CD4-positive, CD25-positive, alpha-beta regulatory T cell (primary cell): ENCODE measurements around the gene UTY. TPM values are rescaled to one million over a fixed set of nuclear protein-coding genes. Genes with fewer than 3 reads are reported as not detected.

Experiments used
- ATAC-seq, 2 donors: fragments of 150-1000 bp; cut with Tn5 transposase; one replicate each; pipeline ENCODE4 v1.10.0; 2021; ENCODE audit warnings: low read depth in 2 of 2, moderate number of reproducible peaks in 2 of 2, moderate library complexity in 1 of 2
- DNase-seq, 3 donors: peaks; one replicate each; pipeline versions ENCODE4 v3.0.0 to v3.0.0-alpha.2; 2012 to 2022; ENCODE audit warnings: mixed read lengths in 1 of 3
- H3K27ac ChIP-seq: one replicate; pipeline ENCODE4 v1.7.0; 2013; ENCODE audit warnings: mild to moderate bottlenecking, low read length; ENCODE audit not compliant: insufficient read depth, poor library complexity, severe bottlenecking
- H3K27me3 ChIP-seq: one replicate; pipeline ENCODE4 v1.7.0; 2013; ENCODE audit warnings: low read length; ENCODE audit not compliant: control insufficient read depth, insufficient read depth
- H3K36me3 ChIP-seq: one replicate; pipeline ENCODE4 v1.7.0; 2013; ENCODE audit warnings: mild to moderate bottlenecking, low read length, moderate library complexity; ENCODE audit not compliant: control insufficient read depth, insufficient read depth
- H3K4me1 ChIP-seq: 2 replicates; pipeline ENCODE4 v1.7.0; 2013; ENCODE audit warnings: mild to moderate bottlenecking, low read length; ENCODE audit not compliant: insufficient read depth, control insufficient read depth, poor library complexity, severe bottlenecking
- H3K4me3 ChIP-seq: one replicate; pipeline ENCODE4 v1.7.0; 2013; ENCODE audit warnings: low read depth, mild to moderate bottlenecking, low read length, moderate library complexity
- H3K9me3 ChIP-seq, 2 experiments: 1 replicate in 1 of 2; 2 replicates in 1 of 2; pipeline ENCODE4 v1.7.0; 2013; ENCODE audit warnings: low read length in 2 of 2, mild to moderate bottlenecking in 1 of 2, moderate library complexity in 1 of 2; ENCODE audit not compliant: control insufficient read depth in 2 of 2
- H3K27ac Mint-ChIP-seq, 3 donors: one replicate each; pipeline ENCODE4 v1.8.0; 2020 to 2022; ENCODE audit warnings: mild to moderate bottlenecking in 3 of 3, mixed read lengths in 3 of 3, moderate library complexity in 2 of 3
- H3K27me3 Mint-ChIP-seq: one replicate; pipeline ENCODE4 v1.8.0; 2022; ENCODE audit warnings: mild to moderate bottlenecking, mixed read lengths
- H3K36me3 Mint-ChIP-seq: one replicate; pipeline ENCODE4 v1.8.0; 2020; ENCODE audit warnings: mixed read lengths
- H3K4me1 Mint-ChIP-seq, 4 donors: one replicate each; pipeline ENCODE4 v1.8.0; 2020 to 2022; ENCODE audit warnings: mixed read lengths in 4 of 4, mild to moderate bottlenecking in 1 of 4
- H3K4me3 Mint-ChIP-seq, 4 donors: one replicate each; pipeline ENCODE4 v1.8.0; 2020 to 2022; ENCODE audit warnings: mild to moderate bottlenecking in 4 of 4, mixed read lengths in 4 of 4, moderate library complexity in 3 of 4
- H3K9me3 Mint-ChIP-seq, 7 donors: one replicate each; pipeline ENCODE4 v1.8.0; 2020 to 2022; ENCODE audit warnings: mixed read lengths in 7 of 7, mild to moderate bottlenecking in 3 of 7, moderate library complexity in 2 of 7
- polyA plus RNA-seq, 4 donors: library from polyadenylated mRNA; unstranded; fragments of 300-500 nt; fragmentation: Illumina TruSeq; gene quantifications; one replicate each; pipeline ENCODE4 v1.2.3, GENCODE V29; 2021
- total RNA-seq: library from RNA; stranded (reverse); gene quantifications from one replicate; pipeline ENCODE4 v1.2.3, GENCODE V29; 2022

The UTY gene
- total and polyA plus RNA-seq, 5 donors from 2014 or later, result 14.6 TPM; not detected in 4

DNA sequence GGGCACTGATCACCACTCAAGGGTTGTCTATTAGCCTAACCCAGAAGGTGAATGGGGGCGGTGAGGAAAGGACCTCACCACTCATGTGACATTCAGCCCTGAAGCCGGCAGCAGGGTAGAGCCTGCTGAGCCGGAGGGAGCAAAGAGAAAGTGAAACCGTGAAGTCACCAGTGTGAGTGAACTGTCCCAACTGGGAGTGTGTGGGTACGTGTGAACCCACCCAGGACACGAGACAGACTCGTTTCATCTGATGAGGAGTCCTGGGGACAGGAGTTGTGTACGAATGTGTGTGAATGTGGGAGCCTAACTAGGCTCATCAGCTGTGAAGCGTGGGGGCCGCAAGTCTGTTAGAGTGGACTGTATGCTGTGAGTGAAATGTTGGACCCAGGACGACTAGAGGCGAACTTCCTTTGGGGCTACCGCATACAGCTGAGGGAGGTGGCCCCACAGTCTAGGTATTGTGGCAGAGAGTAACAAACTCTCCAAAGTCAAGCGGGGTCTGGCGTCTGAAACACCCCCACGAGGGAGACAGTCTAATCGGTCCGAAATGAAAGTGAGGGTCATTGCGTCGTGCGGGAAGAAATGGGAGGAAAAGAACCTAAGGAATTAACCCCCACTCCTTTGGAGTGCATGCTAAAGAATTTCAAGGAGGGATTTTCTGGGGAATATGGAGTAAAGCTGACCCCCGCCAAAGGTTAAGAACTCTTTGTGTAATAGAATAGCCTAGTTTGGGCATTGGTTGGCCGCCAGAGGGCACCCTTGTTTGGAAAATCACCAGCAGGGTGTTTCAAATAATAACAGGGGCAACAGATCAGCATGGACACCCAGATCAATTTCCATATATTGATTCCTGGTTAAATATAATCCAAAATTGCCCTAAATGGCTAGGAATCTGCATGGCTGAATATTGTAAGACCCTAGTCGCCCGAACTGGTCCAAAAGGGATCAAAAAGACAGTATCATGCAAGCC is 43.6 kb downstream of the UTY start:
- no peaks in the 10 kb centered on the region for H3K27me3 ChIP-seq
- DNase-seq (peak in 1 of 3 donors; percentile 26), ATAC-seq (peak; percentile 73 to 83)
- Mint-ChIP-seq H3K27me3 (no peaks in the 10 kb centered on the region), H3K4me1 (peaks cover 0 to 48% (median 13%) of the 10 kb centered on the region in 4 donors), H3K36me3 (no peaks in the 10 kb centered on the region), H3K9me3 (peaks cover 0 to 3% (median 0%) of the 10 kb centered on the region in 7 donors), H3K27ac (peak overlapping the region in 1 of 3 donors; percentile 66), H3K4me3 (peak overlapping the region in 1 of 4 donors; percentile 96)
- H3K27ac ChIP-seq, result peak overlapping the region; percentile 69
- H3K36me3 ChIP-seq, result peaks cover 3% of the 10 kb centered on the region
- H3K4me3 ChIP-seq, result peak overlapping the region; percentile 70
- H3K9me3 ChIP-seq, result peaks cover 0 to 4% of the 10 kb centered on the region in 2 experiments
- no peaks in the 10 kb centered on the region for H3K4me1 ChIP-seq

DNA sequence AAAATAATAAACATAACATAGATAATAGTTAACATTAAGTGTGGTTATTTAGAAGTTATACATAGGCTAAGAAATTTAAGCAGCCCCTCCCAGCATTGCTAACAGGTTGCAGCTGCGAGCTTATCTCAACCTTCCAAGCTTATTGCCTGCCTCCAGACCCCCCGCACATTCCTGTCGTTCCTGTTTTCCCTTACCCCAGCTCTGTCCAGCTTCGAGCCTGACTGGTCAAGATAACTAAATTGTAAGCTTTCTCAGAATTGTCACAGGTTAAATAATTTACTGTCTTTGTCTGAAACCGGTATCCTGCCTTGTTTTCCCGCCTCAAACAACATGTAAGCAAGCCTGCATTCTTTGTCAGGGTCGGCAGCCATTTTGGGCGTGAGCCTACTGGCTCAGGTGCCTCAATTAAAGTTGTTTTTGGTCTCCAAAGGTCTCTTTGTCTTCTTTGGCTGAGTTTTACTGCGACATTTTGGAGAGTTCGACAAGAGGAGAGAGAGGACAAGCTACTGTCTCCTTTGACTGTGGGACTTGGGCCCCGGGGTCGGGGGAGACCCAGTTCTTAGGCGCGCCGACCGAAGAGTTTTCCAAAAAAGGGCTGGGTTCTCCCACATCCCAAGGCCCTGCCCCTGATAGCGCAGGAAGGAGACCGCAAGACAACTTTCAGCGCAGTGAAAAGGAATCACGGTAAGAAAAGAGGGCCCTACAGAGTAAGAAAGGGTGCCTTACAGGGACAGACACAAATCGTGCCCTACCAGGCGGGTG is 44.4 kb downstream of the UTY start:
- no peak for ATAC-seq
- Mint-ChIP-seq H3K27me3 (no peaks in the 10 kb centered on the region), H3K4me1 (peaks cover 0 to 47% (median 13%) of the 10 kb centered on the region in 4 donors), H3K4me3 (peak overlapping the region in 1 of 4 donors; percentile 96), H3K27ac (peak overlapping the region in 1 of 3 donors; percentile 86), H3K36me3 (no peaks in the 10 kb centered on the region), H3K9me3 (peaks cover 0 to 3% (median 0%) of the 10 kb centered on the region in 7 donors)
- peaks cover 3 to 4% of the 10 kb centered on the region in 2 experiments for H3K9me3 ChIP-seq
- no peaks in the 10 kb centered on the region for H3K4me1 ChIP-seq
- peak overlapping the region; percentile 69 for H3K27ac ChIP-seq
- H3K4me3 ChIP-seq, result peak overlapping the region; percentile 70
- no peak for DNase-seq
- peaks cover 3% of the 10 kb centered on the region for H3K36me3 ChIP-seq
- H3K27me3 ChIP-seq, result no peaks in the 10 kb centered on the region

DNA sequence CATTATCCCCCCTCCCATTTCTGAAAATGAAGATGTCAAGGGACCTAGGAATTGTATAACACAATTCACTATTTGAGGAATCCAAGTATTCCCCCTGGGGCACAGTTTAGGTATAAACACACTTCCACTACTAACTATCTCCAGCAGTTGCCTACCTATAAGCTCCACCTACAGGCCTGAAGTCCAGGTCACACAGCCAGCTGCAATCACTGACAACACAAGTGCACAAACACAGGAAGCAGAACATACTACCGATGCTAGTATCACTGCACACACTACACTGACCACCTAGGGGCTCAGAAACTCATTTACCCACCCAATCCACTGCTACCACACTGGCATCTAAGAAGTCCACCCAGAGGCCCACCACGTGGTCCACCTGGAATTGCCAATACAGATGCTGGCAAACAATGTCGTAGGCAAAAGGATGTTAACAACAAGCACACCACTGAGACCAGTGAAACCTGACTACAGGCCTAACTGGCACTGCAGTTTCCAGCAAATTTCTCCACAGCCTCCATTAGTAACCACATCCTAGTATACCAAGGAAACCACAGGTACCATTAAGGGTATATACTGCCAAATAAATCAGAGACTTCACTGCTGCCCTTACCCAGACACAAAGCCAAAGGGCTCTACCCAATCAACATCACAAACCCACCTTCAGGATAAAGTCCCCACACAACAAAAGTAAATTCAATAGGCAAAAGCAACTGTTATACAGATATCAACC is 47.4 kb downstream of the UTY start:
- Histone ChIP-seq H3K27me3 (no peaks in the 10 kb centered on the region), H3K4me1 (no peaks in the 10 kb centered on the region), H3K9me3 (peaks cover 10 to 18% of the 10 kb centered on the region in 2 experiments), H3K4me3 (no peak overlapping the region), H3K27ac (peak overlapping the region; percentile 33), H3K36me3 (peaks cover 16% of the 10 kb centered on the region)
- no peak for ATAC-seq
- H3K27ac Mint-ChIP-seq, result peak overlapping the region in 1 of 3 donors; percentile 48
- H3K4me1 Mint-ChIP-seq, result peaks cover 0 to 37% (median 13%) of the 10 kb centered on the region in 4 donors
- peaks cover 0 to 14% (median 0%) of the 10 kb centered on the region in 7 donors for H3K9me3 Mint-ChIP-seq
- H3K27me3 Mint-ChIP-seq, result no peaks in the 10 kb centered on the region
- no peak for DNase-seq
- H3K4me3 Mint-ChIP-seq, result peak overlapping the region in 1 of 4 donors; percentile 58
- no peaks in the 10 kb centered on the region for H3K36me3 Mint-ChIP-seq

DNA sequence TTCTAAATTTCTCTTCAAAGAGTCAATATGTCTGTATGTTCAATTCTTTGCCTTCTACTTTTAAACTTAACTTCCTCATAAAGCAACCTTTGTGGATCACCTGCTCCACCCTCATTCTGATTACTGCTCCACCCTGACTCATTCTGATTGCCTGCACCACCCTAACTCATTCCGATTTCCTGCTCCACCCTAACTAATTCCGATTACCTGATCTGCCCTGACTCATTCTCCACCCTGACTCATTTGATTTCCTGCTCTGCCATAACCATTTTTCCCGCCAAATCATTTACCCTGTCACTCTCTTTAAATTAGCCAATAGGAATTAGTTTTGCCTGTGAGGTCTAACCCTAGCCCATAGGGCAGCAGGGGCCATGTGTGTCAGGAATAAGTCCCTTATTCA is 50.3 kb downstream of the UTY start:
- Histone ChIP-seq H3K36me3 (peaks cover 16% of the 10 kb centered on the region), H3K4me1 (no peaks in the 10 kb centered on the region), H3K27ac (no peak overlapping the region), H3K9me3 (peaks cover 10 to 20% of the 10 kb centered on the region in 2 experiments), H3K4me3 (no peak overlapping the region), H3K27me3 (no peaks in the 10 kb centered on the region)
- H3K27ac Mint-ChIP-seq, result no peak overlapping the region
- ATAC-seq, result no peak
- H3K4me1 Mint-ChIP-seq, result peaks cover 0 to 29% (median 14%) of the 10 kb centered on the region in 4 donors
- H3K36me3 Mint-ChIP-seq, result no peaks in the 10 kb centered on the region
- peaks cover 0 to 16% (median 0%) of the 10 kb centered on the region in 7 donors for H3K9me3 Mint-ChIP-seq
- no peak for DNase-seq
- H3K27me3 Mint-ChIP-seq, result no peaks in the 10 kb centered on the region
- no peak overlapping the region for H3K4me3 Mint-ChIP-seq

DNA sequence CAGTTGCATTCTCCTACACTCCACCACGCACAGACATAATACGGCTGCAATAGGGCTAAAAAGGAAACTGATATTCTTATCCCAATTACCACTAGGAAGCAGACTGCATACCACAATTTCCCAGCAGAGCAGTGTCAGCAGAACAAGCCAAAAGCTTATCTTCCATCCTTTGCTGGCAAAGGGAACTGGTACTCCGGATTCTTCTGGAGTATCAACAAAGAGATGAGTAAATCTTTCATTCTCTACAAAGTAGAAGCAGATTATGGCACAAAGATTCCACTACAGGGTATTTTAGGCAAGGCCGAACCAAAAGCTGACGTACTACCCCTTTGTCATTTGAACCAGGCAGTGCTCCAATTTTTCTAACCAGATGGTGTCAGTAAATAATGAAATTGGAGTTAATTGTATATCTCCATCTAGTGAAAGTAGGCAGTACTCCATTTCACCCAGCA is 56.5 kb downstream of the UTY start:
- H3K9me3 ChIP-seq, result peaks cover 0 to 7% of the 10 kb centered on the region in 2 experiments
- H3K36me3 Mint-ChIP-seq, result no peaks in the 10 kb centered on the region
- H3K4me1 Mint-ChIP-seq, result peaks cover 0 to 41% (median 20%) of the 10 kb centered on the region in 4 donors
- no peak overlapping the region for H3K27ac ChIP-seq
- H3K4me3 ChIP-seq, result no peak overlapping the region
- no peak overlapping the region for H3K27ac Mint-ChIP-seq
- peak overlapping the region in 1 of 4 donors; percentile 43 for H3K4me3 Mint-ChIP-seq
- H3K36me3 ChIP-seq, result peaks cover 6% of the 10 kb centered on the region
- no peaks in the 10 kb centered on the region for H3K4me1 ChIP-seq
- H3K27me3 ChIP-seq, result no peaks in the 10 kb centered on the region
- no peaks in the 10 kb centered on the region for H3K27me3 Mint-ChIP-seq
- ATAC-seq, result no peak
- H3K9me3 Mint-ChIP-seq, result peaks cover 0 to 9% (median 0%) of the 10 kb centered on the region in 7 donors
- no peak for DNase-seq

DNA sequence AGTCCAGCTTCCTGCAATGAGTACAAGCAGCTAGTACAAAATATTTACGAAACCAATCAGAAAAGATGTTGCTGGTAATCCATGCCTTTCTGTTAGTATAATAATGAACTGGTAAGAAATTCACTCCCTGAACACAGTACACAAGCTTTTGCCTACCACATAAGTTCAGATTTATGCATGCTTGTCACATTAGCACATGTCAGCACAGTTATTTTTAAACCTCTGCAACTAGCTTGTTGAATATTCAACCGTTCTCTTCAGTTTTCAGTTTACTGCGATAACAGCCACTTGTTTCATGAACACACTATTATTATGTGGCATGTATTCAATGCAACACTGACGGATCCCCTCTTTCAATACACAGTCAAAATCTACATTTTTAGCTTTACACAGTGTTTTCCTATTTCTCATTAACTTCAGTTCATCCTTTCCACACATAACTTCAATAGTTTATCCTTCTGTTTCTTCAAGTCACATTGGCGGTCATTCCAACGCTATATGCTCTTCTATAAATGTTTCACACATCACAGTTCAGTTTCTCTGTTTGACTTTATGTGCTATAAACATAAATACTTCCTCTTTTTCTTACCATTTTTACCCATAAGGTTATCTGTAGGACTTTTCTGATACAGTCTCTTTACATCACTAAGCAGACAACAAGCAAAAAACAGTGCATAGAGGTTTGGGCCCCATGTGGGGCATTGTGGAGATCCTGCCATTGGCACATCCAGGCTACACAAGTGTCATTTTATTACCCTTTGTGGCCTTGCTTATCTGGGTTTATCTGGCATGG is 62.8 kb downstream of the UTY start:
- Histone ChIP-seq H3K4me1 (no peaks in the 10 kb centered on the region), H3K27ac (no peak overlapping the region), H3K36me3 (peaks cover 6% of the 10 kb centered on the region), H3K9me3 (no peaks in the 10 kb centered on the region), H3K4me3 (no peak overlapping the region), H3K27me3 (no peaks in the 10 kb centered on the region)
- no peaks in the 10 kb centered on the region for H3K36me3 Mint-ChIP-seq
- peak overlapping the region in 1 of 3 donors; percentile 49 for H3K27ac Mint-ChIP-seq
- H3K4me3 Mint-ChIP-seq, result no peak overlapping the region
- no peaks in the 10 kb centered on the region for H3K9me3 Mint-ChIP-seq
- H3K4me1 Mint-ChIP-seq, result peaks cover 0 to 27% (median 13%) of the 10 kb centered on the region in 4 donors
- DNase-seq, result no peak
- no peaks in the 10 kb centered on the region for H3K27me3 Mint-ChIP-seq
- no peak for ATAC-seq
